Measurements from ENCODE around the gene EDARADD. TPM values are rescaled to one million over a fixed set of nuclear protein-coding genes. Genes with fewer than 3 reads are reported as not detected.

The EDARADD gene
- total RNA-seq, 1 experiment from 2014 or later: 0.91 TPM

DNA sequence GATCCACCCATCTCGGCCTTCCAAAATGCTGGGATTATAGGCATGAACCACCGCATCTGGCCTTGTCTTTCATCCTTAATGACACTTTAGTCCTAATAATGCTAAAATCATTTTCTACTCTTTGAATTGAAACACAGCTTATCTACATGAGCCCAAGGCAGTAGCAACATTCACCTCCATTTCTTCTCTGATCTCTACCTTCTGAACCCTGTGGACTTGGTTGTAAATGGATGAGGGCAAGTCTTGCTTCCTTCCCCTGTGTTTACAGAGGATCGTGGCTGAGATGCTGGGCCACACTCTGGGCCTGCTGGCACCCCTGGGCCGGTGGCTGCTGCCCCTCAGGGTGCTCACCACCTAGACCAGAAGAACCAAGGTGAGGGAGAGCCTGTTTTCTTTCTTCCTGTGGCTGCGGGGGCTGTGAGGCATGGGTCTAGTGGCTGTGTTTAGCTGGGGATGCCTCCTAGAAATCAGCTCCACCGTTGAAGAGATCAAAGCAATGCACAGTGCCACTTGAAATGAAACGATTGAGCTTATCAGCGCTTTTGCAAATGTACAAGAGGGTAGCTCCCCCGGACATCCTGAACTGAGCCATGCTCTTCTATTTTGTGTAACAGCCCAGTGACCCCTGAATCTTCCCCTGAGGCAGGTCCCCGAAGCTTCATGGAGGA lies 97.5 kb downstream of the EDARADD start:
- no peaks in the 10 kb centered on the region for H4K20me1 ChIP-seq (ENCODE audit: low read length)
- DNase-seq: no peak
- H3F3A ChIP-seq (ENCODE audit: low read length, unreplicated experiment): no peaks in the 10 kb centered on the region
- H3K4me2 ChIP-seq (ENCODE audit: low read length): no peak overlapping the region
- H3K36me3 ChIP-seq (ENCODE audit: low read depth, low read length): no peaks in the 10 kb centered on the region
- no peak overlapping the region for H2AFZ ChIP-seq (ENCODE audit: low read length)
- intact Hi-C loops (cut with micrococcal nuclease): loop anchor here (5.0 kb wide), 1 partner anchor 41 kb away; no protein-coding TSS in a partner anchor
- H3K9ac ChIP-seq (ENCODE audit: low read length): no peak overlapping the region
- no peaks in the 10 kb centered on the region for H3K27me3 ChIP-seq (ENCODE audit: low read length)
- TF ChIP-seq, protein P1, sequence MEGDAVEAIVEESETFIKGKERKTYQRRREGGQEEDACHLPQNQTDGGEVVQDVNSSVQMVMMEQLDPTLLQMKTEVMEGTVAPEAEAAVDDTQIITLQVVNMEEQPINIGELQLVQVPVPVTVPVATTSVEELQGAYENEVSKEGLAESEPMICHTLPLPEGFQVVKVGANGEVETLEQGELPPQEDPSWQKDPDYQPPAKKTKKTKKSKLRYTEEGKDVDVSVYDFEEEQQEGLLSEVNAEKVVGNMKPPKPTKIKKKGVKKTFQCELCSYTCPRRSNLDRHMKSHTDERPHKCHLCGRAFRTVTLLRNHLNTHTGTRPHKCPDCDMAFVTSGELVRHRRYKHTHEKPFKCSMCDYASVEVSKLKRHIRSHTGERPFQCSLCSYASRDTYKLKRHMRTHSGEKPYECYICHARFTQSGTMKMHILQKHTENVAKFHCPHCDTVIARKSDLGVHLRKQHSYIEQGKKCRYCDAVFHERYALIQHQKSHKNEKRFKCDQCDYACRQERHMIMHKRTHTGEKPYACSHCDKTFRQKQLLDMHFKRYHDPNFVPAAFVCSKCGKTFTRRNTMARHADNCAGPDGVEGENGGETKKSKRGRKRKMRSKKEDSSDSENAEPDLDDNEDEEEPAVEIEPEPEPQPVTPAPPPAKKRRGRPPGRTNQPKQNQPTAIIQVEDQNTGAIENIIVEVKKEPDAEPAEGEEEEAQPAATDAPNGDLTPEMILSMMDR (conservative IDR thresholded peaks at IDR 0.05; ENCODE audit: low read depth, low read length): no peak
- no peak for TF ChIP-seq EZH2phosphoT487 (IDR thresholded peaks at IDR 0.05; ENCODE audit: borderline replicate concordance, low read length)
- no peak for TF ChIP-seq EZH2 (IDR thresholded peaks at IDR 0.05; ENCODE audit: low read length, unreplicated experiment)
- H3K79me2 ChIP-seq (ENCODE audit: low read length): no peaks in the 10 kb centered on the region
- no peak for ATAC-seq
- BruUV-seq (replicated peaks): no TSS peak
- CTCF ChIA-PET: no interaction called here
- H3K27ac ChIP-seq (ENCODE audit: low read length): no peak overlapping the region
- POLR2A ChIA-PET (ENCODE audit: unreplicated experiment): no interaction called here
- no peaks in the 10 kb centered on the region for H3K9me3 ChIP-seq (ENCODE audit: low read length)
- H3K4me1 ChIP-seq (ENCODE audit: insufficient read depth, low read length): no peaks in the 10 kb centered on the region
- no peaks in the 10 kb centered on the region for H3K9me2 ChIP-seq (replicated peaks; ENCODE audit: low read length)
- no peak overlapping the region for H3K4me3 ChIP-seq (ENCODE audit: low read length)

- Histone ChIP-seq H4K20me1 (ENCODE audit: low read length) (no peaks in the 10 kb centered on the region), H3K4me3 (ENCODE audit: low read length) (no peak overlapping the region), H3K79me2 (ENCODE audit: low read length) (no peaks in the 10 kb centered on the region), H3K36me3 (ENCODE audit: low read depth, low read length) (no peaks in the 10 kb centered on the region), H3K4me1 (ENCODE audit: insufficient read depth, low read length) (no peaks in the 10 kb centered on the region), H3K9me2 (replicated peaks; ENCODE audit: low read length) (no peaks in the 10 kb centered on the region), H3K4me2 (ENCODE audit: low read length) (no peak overlapping the region), H3K27ac (ENCODE audit: low read length) (no peak overlapping the region), H3K27me3 (ENCODE audit: low read length) (no peaks in the 10 kb centered on the region), H3K9ac (ENCODE audit: low read length) (no peak overlapping the region), H3K9me3 (ENCODE audit: low read length) (no peaks in the 10 kb centered on the region), H3F3A (ENCODE audit: low read length, unreplicated experiment) (no peaks in the 10 kb centered on the region), H2AFZ (ENCODE audit: low read length) (no peak overlapping the region)
- POLR2A ChIA-PET (ENCODE audit: unreplicated experiment): no interaction called here
- DNase-seq: no peak
- ATAC-seq: no peak
- BruUV-seq (replicated peaks): no TSS peak
- CTCF ChIA-PET: interaction anchor here (0.6 kb wide), 1 partner anchor 139 kb away, joined by 7 read pairs; no protein-coding TSS in a partner anchor
- intact Hi-C loops (cut with micrococcal nuclease): loop anchor here (5.0 kb wide), 1 partner anchor 40 kb away; no protein-coding TSS in a partner anchor
- TF ChIP-seq EZH2 (IDR thresholded peaks at IDR 0.05; ENCODE audit: low read length, unreplicated experiment) (no peak), EZH2phosphoT487 (IDR thresholded peaks at IDR 0.05; ENCODE audit: borderline replicate concordance, low read length) (no peak)
- TF ChIP-seq, protein P1 (conservative IDR thresholded peaks at IDR 0.05; ENCODE audit: low read depth, low read length): no peak
These were observed 98.3 kb downstream of the EDARADD start for GRCh38 chr1:236492378-236492777.

- CTCF ChIA-PET: no interaction called here
- no peak overlapping the region for H3K4me2 ChIP-seq (ENCODE audit: low read length)
- no peaks in the 10 kb centered on the region for H3K27me3 ChIP-seq (ENCODE audit: low read length)
- no peak for DNase-seq
- no peaks in the 10 kb centered on the region for H3K4me1 ChIP-seq (ENCODE audit: insufficient read depth, low read length)
- H3K79me2 ChIP-seq (ENCODE audit: low read length): no peaks in the 10 kb centered on the region
- H3K4me3 ChIP-seq (ENCODE audit: low read length): no peak overlapping the region
- intact Hi-C loops (cut with micrococcal nuclease): loop anchor here (5.0 kb wide), 1 partner anchor 38 kb away; no protein-coding TSS in a partner anchor
- TF ChIP-seq, protein P1 (conservative IDR thresholded peaks at IDR 0.05; ENCODE audit: low read depth, low read length): no peak
- no peak for TF ChIP-seq EZH2 (IDR thresholded peaks at IDR 0.05; ENCODE audit: low read length, unreplicated experiment)
- no peak for TF ChIP-seq EZH2phosphoT487 (IDR thresholded peaks at IDR 0.05; ENCODE audit: borderline replicate concordance, low read length)
- no peak overlapping the region for H3K27ac ChIP-seq (ENCODE audit: low read length)
- H3K9ac ChIP-seq (ENCODE audit: low read length): no peak overlapping the region
- BruUV-seq (replicated peaks): no TSS peak
- H3F3A ChIP-seq (ENCODE audit: low read length, unreplicated experiment): no peaks in the 10 kb centered on the region
- H3K36me3 ChIP-seq (ENCODE audit: low read depth, low read length): no peaks in the 10 kb centered on the region
- no peaks in the 10 kb centered on the region for H3K9me2 ChIP-seq (replicated peaks; ENCODE audit: low read length)
- POLR2A ChIA-PET (ENCODE audit: unreplicated experiment): no interaction called here
- no peak overlapping the region for H2AFZ ChIP-seq (ENCODE audit: low read length)
- H4K20me1 ChIP-seq (ENCODE audit: low read length): no peaks in the 10 kb centered on the region
- no peak for ATAC-seq
- H3K9me3 ChIP-seq (ENCODE audit: low read length): no peaks in the 10 kb centered on the region
These were observed 100.0 kb downstream of the EDARADD start for GRCh38 chr1:236494082-236494481.

Data from PC-3 (cell line).